ENCODE data around the gene FOXO3.
A peak's percentile ranks its signal among the peaks of the same experiment; 100 is the strongest.

Gene FOXO3

GRCh38 chr6:108699290-108700041, 138.7 kb downstream of the FOXO3 start:
- no peak overlapping the region for H3K9ac ChIP-seq (ENCODE audit: low read length)
- WGBS (ENCODE audit: extremely low coverage, insufficient coverage, insufficient read length), result no CpG with 5 or more reads among the region's 17 CpGs
- no peak overlapping the region for H4K8ac ChIP-seq (ENCODE audit: low read depth, low read length)
- no peak overlapping the region for H3K14ac ChIP-seq (ENCODE audit: low read length)
- H3K9me3 ChIP-seq (ENCODE audit: insufficient read depth, low read depth, low read length), result peaks cover 3% of the 10 kb centered on the region
- H3K36me3 ChIP-seq (ENCODE audit: control insufficient read depth in 1 of 2, insufficient read depth in 2 of 2, low read length in 2 of 2), result no peaks in the 10 kb centered on the region
- no peak overlapping the region for H2AFZ ChIP-seq (ENCODE audit: insufficient read depth, low read length, poor library complexity)
- H4K12ac ChIP-seq (ENCODE audit: low read depth, low read length), result no peak overlapping the region
- H3K4me1 ChIP-seq (ENCODE audit: control insufficient read depth in 1 of 2, insufficient read depth in 2 of 2, low read length in 2 of 2), result peaks cover 0 to 4% of the 10 kb centered on the region in 2 experiments
- H3K4me2 ChIP-seq (ENCODE audit: low read length), result no peak overlapping the region
- no peaks in the 10 kb centered on the region for H3K79me2 ChIP-seq (ENCODE audit: control insufficient read depth, insufficient read depth, low read length, poor library complexity)
- H2BK120ac ChIP-seq (ENCODE audit: insufficient read depth, low read length, poor library complexity), result no peak overlapping the region
- H2AK5ac ChIP-seq (ENCODE audit: low read length), result peak overlapping the region; percentile 38
- H3K27ac ChIP-seq (ENCODE audit: low read depth, low read length), result no peak overlapping the region
- no peak overlapping the region for H2BK5ac ChIP-seq (ENCODE audit: low read depth, low read length, poor library complexity)
- H3K4me3 ChIP-seq (ENCODE audit: low read depth, low read length), result no peak overlapping the region
- H3K79me1 ChIP-seq (ENCODE audit: low read length), result no peaks in the 10 kb centered on the region
- H2BK12ac ChIP-seq (ENCODE audit: low read length), result no peak overlapping the region
- H3K18ac ChIP-seq (ENCODE audit: low read length), result no peak overlapping the region
- no peak overlapping the region for H3K4ac ChIP-seq (ENCODE audit: low read depth, low read length)
- no peak overlapping the region for H3K23ac ChIP-seq (ENCODE audit: low read length)
- H3K27me3 ChIP-seq (ENCODE audit: insufficient read depth, low read length), result no peaks in the 10 kb centered on the region
- no peak for DNase-seq
- H4K91ac ChIP-seq (ENCODE audit: low read depth, low read length), result peak overlapping the region; percentile 12

DNA sequence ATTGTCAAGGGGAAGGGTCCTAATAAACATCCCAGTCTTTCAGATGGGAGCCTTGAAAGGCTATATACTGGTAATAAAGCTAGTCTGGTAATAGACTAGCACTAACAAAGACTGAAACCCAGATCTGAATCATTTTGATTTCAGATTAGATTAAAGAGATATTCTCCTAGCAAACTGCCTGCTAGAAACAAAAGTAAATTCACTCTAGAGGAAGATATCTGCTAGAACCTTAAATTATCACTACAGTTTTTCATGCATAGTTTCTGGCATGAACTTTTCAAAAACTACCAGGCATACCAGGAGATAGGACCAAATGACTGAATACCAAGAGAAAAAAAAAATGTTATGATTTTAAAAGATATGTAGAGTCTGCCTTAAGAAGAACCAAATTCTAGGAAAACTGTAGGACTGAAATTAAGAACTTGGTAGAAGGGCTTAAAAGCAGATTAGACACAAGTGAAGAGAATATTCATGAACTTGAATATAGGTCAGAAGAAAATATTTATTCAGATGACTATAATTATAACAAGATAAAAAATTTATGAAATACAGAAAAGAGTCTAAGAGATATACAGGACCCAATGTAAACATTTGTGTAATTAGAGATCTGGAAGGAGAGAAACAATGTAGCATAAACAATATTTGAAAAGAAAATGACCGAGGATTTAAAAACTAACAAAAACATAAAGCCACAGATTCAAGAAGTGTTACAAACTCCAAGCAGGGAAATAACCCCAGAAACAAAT, 141.6 kb downstream of the FOXO3 start:
- H4K91ac ChIP-seq (ENCODE audit: low read depth, low read length), result no peak overlapping the region
- no peak overlapping the region for H2AFZ ChIP-seq (ENCODE audit: insufficient read depth, low read length, poor library complexity)
- H2BK120ac ChIP-seq (ENCODE audit: insufficient read depth, low read length, poor library complexity), result no peak overlapping the region
- no peak overlapping the region for H2BK5ac ChIP-seq (ENCODE audit: low read depth, low read length, poor library complexity)
- no peak overlapping the region for H2AK5ac ChIP-seq (ENCODE audit: low read length)
- no peaks in the 10 kb centered on the region for H3K79me1 ChIP-seq (ENCODE audit: low read length)
- no peak overlapping the region for H4K8ac ChIP-seq (ENCODE audit: low read depth, low read length)
- H3K4ac ChIP-seq (ENCODE audit: low read depth, low read length), result no peak overlapping the region
- no peaks in the 10 kb centered on the region for H3K27me3 ChIP-seq (ENCODE audit: insufficient read depth, low read length)
- H3K4me3 ChIP-seq (ENCODE audit: low read depth, low read length), result no peak overlapping the region
- H3K9me3 ChIP-seq (ENCODE audit: insufficient read depth, low read depth, low read length), result peaks cover 3% of the 10 kb centered on the region
- H3K23ac ChIP-seq (ENCODE audit: low read length), result no peak overlapping the region
- H4K12ac ChIP-seq (ENCODE audit: low read depth, low read length), result no peak overlapping the region
- no peak overlapping the region for H3K9ac ChIP-seq (ENCODE audit: low read length)
- H3K36me3 ChIP-seq (ENCODE audit: control insufficient read depth in 1 of 2, insufficient read depth in 2 of 2, low read length in 2 of 2), result no peaks in the 10 kb centered on the region
- H3K14ac ChIP-seq (ENCODE audit: low read length), result no peak overlapping the region
- H3K4me2 ChIP-seq (ENCODE audit: low read length), result no peak overlapping the region
- H3K79me2 ChIP-seq (ENCODE audit: control insufficient read depth, insufficient read depth, low read length, poor library complexity), result no peaks in the 10 kb centered on the region
- H3K18ac ChIP-seq (ENCODE audit: low read length), result no peak overlapping the region
- no peak overlapping the region for H3K27ac ChIP-seq (ENCODE audit: low read depth, low read length)
- no peak overlapping the region for H2BK12ac ChIP-seq (ENCODE audit: low read length)
- peak in 1 of 2 donors; percentile 51 for DNase-seq
- no CpG with 5 or more reads among the region's 1 CpG for WGBS (ENCODE audit: extremely low coverage, insufficient coverage, insufficient read length)
- no peaks in the 10 kb centered on the region for H3K4me1 ChIP-seq (ENCODE audit: control insufficient read depth in 1 of 2, insufficient read depth in 2 of 2, low read length in 2 of 2)

- Histone ChIP-seq H3K18ac (ENCODE audit: low read length) (no peak overlapping the region), H2BK5ac (ENCODE audit: low read depth, low read length, poor library complexity) (no peak overlapping the region), H3K9ac (ENCODE audit: low read length) (no peak overlapping the region), H3K4me2 (ENCODE audit: low read length) (no peak overlapping the region), H2AFZ (ENCODE audit: insufficient read depth, low read length, poor library complexity) (no peak overlapping the region), H3K14ac (ENCODE audit: low read length) (peak overlapping the region; percentile 40), H3K4ac (ENCODE audit: low read depth, low read length) (no peak overlapping the region), H3K9me3 (ENCODE audit: insufficient read depth, low read depth, low read length) (peaks cover 4% of the 10 kb centered on the region), H4K12ac (ENCODE audit: low read depth, low read length) (no peak overlapping the region), H2AK5ac (ENCODE audit: low read length) (peak overlapping the region; percentile 44), H3K79me2 (ENCODE audit: control insufficient read depth, insufficient read depth, low read length, poor library complexity) (no peaks in the 10 kb centered on the region), H4K8ac (ENCODE audit: low read depth, low read length) (no peak overlapping the region), H2BK120ac (ENCODE audit: insufficient read depth, low read length, poor library complexity) (peak overlapping the region; percentile 28), H3K4me1 (ENCODE audit: control insufficient read depth in 1 of 2, insufficient read depth in 2 of 2, low read length in 2 of 2) (peaks cover 16 to 26% of the 10 kb centered on the region in 2 experiments), H3K4me3 (ENCODE audit: low read depth, low read length) (no peak overlapping the region), H3K27ac (ENCODE audit: low read depth, low read length) (no peak overlapping the region), H2BK12ac (ENCODE audit: low read length) (peak overlapping the region; percentile 52), H3K23ac (ENCODE audit: low read length) (no peak overlapping the region), H3K36me3 (ENCODE audit: control insufficient read depth in 1 of 2, insufficient read depth in 2 of 2, low read length in 2 of 2) (no peaks in the 10 kb centered on the region), H3K27me3 (ENCODE audit: insufficient read depth, low read length) (no peaks in the 10 kb centered on the region), H3K79me1 (ENCODE audit: low read length) (peaks cover 25% of the 10 kb centered on the region), H4K91ac (ENCODE audit: low read depth, low read length) (no peak overlapping the region)
- WGBS (ENCODE audit: extremely low coverage, insufficient coverage, insufficient read length), result no CpG with 5 or more reads among the region's 8 CpGs
- DNase-seq, result no peak
Measured at GRCh38 chr6:108706649-108707048, 145.9 kb downstream of the FOXO3 start.

- Histone ChIP-seq H2AFZ (ENCODE audit: insufficient read depth, low read length, poor library complexity) (no peak overlapping the region), H3K9ac (ENCODE audit: low read length) (no peak overlapping the region), H3K79me2 (ENCODE audit: control insufficient read depth, insufficient read depth, low read length, poor library complexity) (peaks cover 2% of the 10 kb centered on the region), H3K79me1 (ENCODE audit: low read length) (peaks cover 29% of the 10 kb centered on the region), H3K18ac (ENCODE audit: low read length) (no peak overlapping the region), H4K91ac (ENCODE audit: low read depth, low read length) (peak overlapping the region; percentile 54), H3K4me3 (ENCODE audit: low read depth, low read length) (no peak overlapping the region), H4K12ac (ENCODE audit: low read depth, low read length) (no peak overlapping the region), H3K14ac (ENCODE audit: low read length) (peak overlapping the region; percentile 65), H3K4ac (ENCODE audit: low read depth, low read length) (no peak overlapping the region), H2BK120ac (ENCODE audit: insufficient read depth, low read length, poor library complexity) (no peak overlapping the region), H2BK5ac (ENCODE audit: low read depth, low read length, poor library complexity) (no peak overlapping the region), H2BK12ac (ENCODE audit: low read length) (peak overlapping the region; percentile 61), H4K8ac (ENCODE audit: low read depth, low read length) (peak overlapping the region; percentile 22), H3K23ac (ENCODE audit: low read length) (no peak overlapping the region), H2AK5ac (ENCODE audit: low read length) (peak overlapping the region; percentile 69), H3K36me3 (ENCODE audit: control insufficient read depth in 1 of 2, insufficient read depth in 2 of 2, low read length in 2 of 2) (no peaks in the 10 kb centered on the region), H3K4me1 (ENCODE audit: control insufficient read depth in 1 of 2, insufficient read depth in 2 of 2, low read length in 2 of 2) (peaks cover 21 to 31% of the 10 kb centered on the region in 2 experiments), H3K27ac (ENCODE audit: low read depth, low read length) (no peak overlapping the region), H3K4me2 (ENCODE audit: low read length) (no peak overlapping the region), H3K9me3 (ENCODE audit: insufficient read depth, low read depth, low read length) (peaks cover 4% of the 10 kb centered on the region), H3K27me3 (ENCODE audit: insufficient read depth, low read length) (no peaks in the 10 kb centered on the region)
- no CpG with 5 or more reads among the region's 8 CpGs for WGBS (ENCODE audit: extremely low coverage, insufficient coverage, insufficient read length)
- no peak for DNase-seq
Measured at GRCh38 chr6:108707328-108707976, 146.7 kb downstream of the FOXO3 start.

Measured in trophoblast cell (in vitro differentiated cells and primary cell).